Stimulated activated CD4-positive, alpha-beta T cell treated with anti-CD3 and anti-CD28 coated beads, Interleukin-12 subunit alpha, Interleukin-12 subunit beta, amount 100 ng/mL, for 24 hours (primary cell): Measurements from ENCODE around the gene WDFY2.
A peak's percentile ranks its signal among the peaks of the same experiment; 100 is the strongest.

ENCODE experiments used
- DNase-seq, 2 experiments: peaks; one replicate each; pipeline ENCODE4 v3.0.0-alpha.2; 2020; ENCODE audit warnings: low read depth in 2 of 2

WDFY2 gene

GRCh38 chr13:51601601-51602565 lies 17.6 kb downstream of the WDFY2 start:
- DNase-seq: no peak

- DNase-seq: no peak
These were observed 19.5 kb downstream of the WDFY2 start for GRCh38 chr13:51603716-51604115.

GRCh38 chr13:51605698-51606097 lies 21.4 kb downstream of the WDFY2 start:
- no peak for DNase-seq

GRCh38 chr13:51607165-51607564 lies 22.9 kb downstream of the WDFY2 start:
- DNase-seq: no peak

GRCh38 chr13:51608857-51609406 lies 24.7 kb downstream of the WDFY2 start:
- no peak for DNase-seq

- DNase-seq: no peak
These were observed 28.6 kb downstream of the WDFY2 start for GRCh38 chr13:51612867-51613266.

GRCh38 chr13:51613535-51613934 lies 29.3 kb downstream of the WDFY2 start:
- no peak for DNase-seq

GRCh38 chr13:51614350-51614786 lies 30.1 kb downstream of the WDFY2 start:
- DNase-seq: peak in 1 of 2 experiments; percentile 32

GRCh38 chr13:51618626-51619025 lies 34.4 kb downstream of the WDFY2 start:
- DNase-seq: no peak

- no peak for DNase-seq
These were observed 35.4 kb downstream of the WDFY2 start for GRCh38 chr13:51619614-51620013.

- no peak for DNase-seq
These were observed 36.1 kb downstream of the WDFY2 start for GRCh38 chr13:51620165-51620983.

- no peak for DNase-seq
These were observed 37.3 kb downstream of the WDFY2 start for GRCh38 chr13:51621602-51622001.

- DNase-seq: no peak
These were observed 39.2 kb downstream of the WDFY2 start for GRCh38 chr13:51623473-51623872.

- DNase-seq: no peak
These were observed 39.9 kb downstream of the WDFY2 start for GRCh38 chr13:51624207-51624606.

GRCh38 chr13:51624695-51625345 lies 40.6 kb downstream of the WDFY2 start:
- DNase-seq: no peak

GRCh38 chr13:51625555-51626345 lies 41.5 kb downstream of the WDFY2 start:
- DNase-seq: no peak

- no peak for DNase-seq
These were observed 42.5 kb downstream of the WDFY2 start for GRCh38 chr13:51626749-51627148.

GRCh38 chr13:51628059-51628852 lies 44.0 kb downstream of the WDFY2 start:
- DNase-seq: no peak

- no peak for DNase-seq
These were observed 45.4 kb downstream of the WDFY2 start for GRCh38 chr13:51629491-51630287.
